HepG2 (cell line): Measurements from ENCODE around the gene SLC25A51. TPM values are rescaled to one million over a fixed set of nuclear protein-coding genes. Genes with fewer than 3 reads are reported as not detected.

ENCODE experiments used
- ATAC-seq: fragments of 200-7000 bp; cut with Tn5 transposase; 3 replicates; pipeline ENCODE4 v1.9.1; 2020; ENCODE audit warnings: mild to moderate bottlenecking, moderate library complexity
- BruUV-seq: library from RNA; stranded (reverse); fragments of 400-500 nt; replicated peaks from 2 replicates; lab custom pipeline; 2021; lab: Mats Ljungman, UMichigan
- CTCF ChIA-PET: fragments of 300-600 bp; formaldehyde crosslinking; extraction: SDS; loops from one replicate; lab custom pipeline; 2021; ENCODE audit warnings: low total read pairs, inconsistent platforms, low intra/inter-chr PET ratio; lab: Yijun Ruan, JAX
- POLR2A ChIA-PET: fragments of 350-600 bp; sonication (Branson Sonifier 250); formaldehyde crosslinking; loops from one replicate; lab custom pipeline; 2020; ENCODE audit warnings: antibody characterized with exemption, inconsistent platforms; lab: Yijun Ruan, JAX
- DNase-seq: peaks from one replicate; pipeline ENCODE4 v3.0.0-alpha.2; 2015; ENCODE audit warnings: low spot score
- FAIRE-seq: peaks from 3 replicates; lab custom pipeline; 2011; peaks lifted over from hg19 to GRCh38; lab: Jason Lieb, UNC
- H2AFZ ChIP-seq: one replicate; pipeline ENCODE4 v1.6.1; 2011; ENCODE audit warnings: low read length, inconsistent platforms
- H3K27ac ChIP-seq: fragments of 300-600 bp; 3 replicates; pipeline ENCODE4 v1.8.0; 2011; ENCODE audit warnings: mixed run types, mild to moderate bottlenecking, mixed read lengths, low read length, inconsistent platforms; ENCODE audit not compliant: insufficient read depth; ENCODE audit errors: extremely low read length
- H3K27me3 ChIP-seq, 2 experiments: fragments of 200-600 bp in 1 of 2; 2 replicates in 1 of 2; 3 replicates in 1 of 2; pipeline versions ENCODE4 v1.6.0 to v1.8.0; 2011; ENCODE audit warnings: low read length in 2 of 2, mild to moderate bottlenecking in 2 of 2, moderate library complexity in 2 of 2, inconsistent platforms in 1 of 2; ENCODE audit not compliant: insufficient read depth in 2 of 2, control insufficient read depth in 1 of 2
- H3K36me3 ChIP-seq, 2 experiments: fragments of 200-600 bp in 1 of 2; replicated peaks in 1 of 2; 2 replicates in 1 of 2; 3 replicates in 1 of 2; pipeline versions ENCODE4 v1.5.1 to v1.8.0; 2011; ENCODE audit warnings: low read length in 2 of 2, inconsistent platforms in 1 of 2; ENCODE audit not compliant: insufficient read depth in 2 of 2, control insufficient read depth in 1 of 2
- H3K4me1 ChIP-seq: 2 replicates; pipeline ENCODE4 v1.5.1; 2012; ENCODE audit warnings: low read length, inconsistent platforms; ENCODE audit not compliant: insufficient read depth
- H3K4me2 ChIP-seq: 2 replicates; pipeline ENCODE4 v1.6.0; 2011; ENCODE audit warnings: low read depth, low read length, inconsistent platforms
- H3K4me3 ChIP-seq, 3 experiments: fragments of 200-600 bp in 1 of 3; sonication (generic), shearing (Covaris generic) in 1 of 3; replicated peaks in 1 of 3; 2 replicates each; pipeline ENCODE4 v1.5.1; 2011 to 2016; ENCODE audit warnings: low read length in 3 of 3, inconsistent platforms in 2 of 3, low read depth in 2 of 3, mild to moderate bottlenecking in 2 of 3, control low read depth in 1 of 3, mixed read lengths in 1 of 3; ENCODE audit not compliant: insufficient read depth in 1 of 3
- H3K79me2 ChIP-seq: one replicate; pipeline ENCODE4 v1.6.1; 2011; ENCODE audit warnings: low read length, inconsistent platforms; ENCODE audit not compliant: insufficient read depth
- H3K9ac ChIP-seq: 2 replicates; pipeline ENCODE4 v1.6.0; 2011; ENCODE audit warnings: mild to moderate bottlenecking, low read depth, low read length, inconsistent platforms; ENCODE audit not compliant: insufficient read depth
- H3K9me3 ChIP-seq: 2 replicates; pipeline ENCODE4 v1.5.1; 2012; ENCODE audit warnings: mild to moderate bottlenecking, low read length
- H4K20me1 ChIP-seq: 2 replicates; pipeline ENCODE4 v1.6.0; 2011; ENCODE audit warnings: inconsistent platforms, mild to moderate bottlenecking, low read length, moderate library complexity; ENCODE audit not compliant: insufficient read depth
- FOXO4 ChIP-seq: sonication (generic); formaldehyde crosslinking; conservative IDR thresholded peaks from 2 replicates; pipeline ENCODE4 v1.8.1; 2023; ENCODE audit warnings: missing genetic modification reagents
- HHEX ChIP-seq: IDR thresholded peaks from 2 replicates; pipeline ENCODE4 v1.6.1; 2016; ENCODE audit warnings: control low read depth
- NFRKB ChIP-seq: fragments of 450-650 bp; IDR thresholded peaks from 2 replicates; pipeline ENCODE4 v1.6.1; 2017
- SIN3B ChIP-seq: fragments of 150-350 bp; IDR thresholded peaks from 2 replicates; pipeline ENCODE4 v1.6.1; 2014; ENCODE audit warnings: low read length
- THAP11 ChIP-seq: IDR thresholded peaks from 2 replicates; pipeline ENCODE4 v1.6.1; 2016; ENCODE audit warnings: missing biosample characterization, missing genetic modification reagents
- ZNF30 ChIP-seq: sonication (generic); formaldehyde crosslinking; IDR thresholded peaks from 2 replicates; pipeline ENCODE4 v1.5.0; 2020; ENCODE audit warnings: mild to moderate bottlenecking, missing genetic modification reagents
- ZNF552 ChIP-seq: sonication (generic); formaldehyde crosslinking; IDR thresholded peaks from 2 replicates; pipeline ENCODE4 v1.9.0; 2022; ENCODE audit warnings: missing genetic modification reagents, mild to moderate bottlenecking, borderline replicate concordance
- ZNF619 ChIP-seq: sonication (generic); formaldehyde crosslinking; IDR thresholded peaks from 2 replicates; pipeline ENCODE4 v1.4.0; 2020; ENCODE audit warnings: mild to moderate bottlenecking, missing genetic modification reagents
- ZNF878 ChIP-seq: sonication (generic); formaldehyde crosslinking; IDR thresholded peaks from 2 replicates; pipeline ENCODE4 v1.8.1; 2023; ENCODE audit warnings: mild to moderate bottlenecking, missing genetic modification reagents, moderate library complexity
- WGBS: methylation state at CpG from one replicate; pipeline ENCODE4 v1.1.6; 2017; ENCODE audit warnings: low lambda C conversion rate; 5-methylcytosine and 5-hydroxymethylcytosine counted together
- in situ Hi-C: cut with HindIII; loops from 2 replicates; pipeline ENCODE4 v1.10.0; 2017; ENCODE audit warnings: low pct_unique_long_range_greater_than_20kb; ENCODE audit not compliant: extremely low pct_ligation_motif_present
- intact Hi-C: fragments of 100-400 bp; cut with micrococcal nuclease; formaldehyde crosslinking; loops from one replicate; pipeline ENCODE4 v1.10.0; 2022; ENCODE audit not compliant: unreplicated experiment
- polyA plus RNA-seq, 8 experiments: library from polyadenylated mRNA; depleted of rRNA in 3 of 8; stranded (reverse) in 7 of 8; unstranded in 1 of 8; fragments of >200 nt; fragmentation: Illumina TruSeq in 4 of 8; extraction: Trizol in 4 of 8; gene quantifications; 2 replicates each; pipeline versions ENCODE4 v1.2.1 to v1.2.3, GENCODE V29; 2011 to 2016; ENCODE audit warnings: low read depth in 4 of 8, missing spikeins in 1 of 8, mixed read lengths in 1 of 8; ENCODE audit not compliant: insufficient read depth in 1 of 8
- total RNA-seq, 5 experiments: library from RNA; depleted of rRNA; stranded (reverse); fragments of >200 nt; fragmentation: Illumina TruSeq; extraction: Trizol; gene quantifications; 2 replicates each; pipeline ENCODE4 v1.2.3, GENCODE V29; 2016; ENCODE audit warnings: low read depth in 1 of 5
- TF ChIP-seq, protein P1 (sequence below): sonication (generic); formaldehyde crosslinking; IDR thresholded peaks from 2 replicates; pipeline ENCODE4 v1.4.0; 2020; ENCODE audit warnings: missing genetic modification reagents

The SLC25A51 gene
- total and polyA plus RNA-seq, 2 of the 13 experiments (the other 11 are each of a cell fraction or from before 2014, with no cell fraction given) = 14.6 to 37.7 TPM

DNA sequence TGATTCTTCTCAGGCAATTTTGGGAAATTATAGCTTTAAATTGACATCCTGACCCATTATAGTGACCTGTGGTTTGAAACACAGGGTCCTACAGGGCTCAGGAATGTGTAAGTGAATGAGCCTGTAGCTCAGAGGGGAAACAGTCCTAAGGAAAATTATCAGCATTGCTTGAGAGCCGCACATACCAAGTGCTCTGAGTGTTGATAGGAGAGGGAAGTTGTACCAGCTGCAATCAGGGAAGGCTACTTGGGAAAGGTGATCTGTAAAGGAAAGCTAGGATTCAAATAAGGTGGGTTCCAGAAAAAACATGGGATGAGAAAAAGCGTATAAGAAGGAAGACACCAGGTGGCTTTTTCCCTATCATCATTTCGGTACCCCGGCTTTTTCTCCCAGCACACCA is 4.4 kb upstream of the SLC25A51 start:
- Histone ChIP-seq H3K27ac (peak overlapping the region; percentile 28), H3K9ac (no peak overlapping the region)
- WGBS = 12% methylated on average over 4 of the region's 4 CpGs

DNA sequence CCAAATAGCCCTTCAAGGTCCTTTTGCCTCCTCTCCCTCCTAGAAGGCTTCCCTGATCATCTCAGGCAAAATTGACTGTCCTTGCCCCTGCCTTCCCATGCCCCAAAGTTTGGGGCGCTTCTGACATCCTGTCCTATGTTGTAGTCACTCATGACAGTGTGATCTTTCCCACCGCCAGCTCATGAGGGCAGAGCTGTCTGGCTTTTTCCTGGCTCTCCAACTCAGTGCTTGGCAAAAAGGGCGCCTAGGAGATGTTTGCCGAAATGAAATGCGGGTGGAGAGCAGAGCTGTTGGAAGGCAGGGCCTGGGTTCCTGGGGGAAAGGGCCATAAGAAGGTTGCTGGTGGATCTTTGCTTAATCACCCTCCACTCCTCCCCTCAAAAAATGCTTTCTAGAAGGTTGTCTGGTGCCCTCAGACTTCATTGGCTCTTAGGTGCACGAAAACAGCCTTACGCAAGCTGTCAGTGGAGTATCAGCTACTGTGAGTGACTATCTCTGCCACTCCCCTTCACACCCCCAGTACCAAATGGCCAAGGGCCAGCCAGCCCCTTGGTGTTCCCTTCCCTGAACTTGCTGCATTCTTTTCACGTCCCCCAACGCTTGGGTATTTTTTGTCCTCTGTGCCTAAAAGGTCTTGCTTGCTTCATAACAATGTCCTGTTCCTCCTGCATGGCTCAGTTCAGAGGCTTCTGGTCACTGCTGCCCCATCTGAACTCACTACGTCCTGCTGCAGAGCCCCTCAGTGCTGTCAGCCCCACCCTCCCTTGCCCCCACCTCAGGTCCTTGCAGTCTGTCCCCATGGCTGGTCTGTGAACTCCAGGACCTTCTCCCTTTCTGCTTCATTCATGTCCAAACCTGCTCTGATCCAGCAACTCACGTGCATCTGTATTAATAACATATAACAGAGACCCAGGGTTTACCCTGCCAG is 2.6 kb upstream of the SLC25A51 start:
- WGBS = 75% methylated on average over 11 of the region's 11 CpGs
- no peak overlapping the region for H3K9ac ChIP-seq
- ChIA-PET POLR2A (no interaction called here), CTCF (no interaction called here)
- no peak overlapping the region for H3K27ac ChIP-seq
- no TSS peak for BruUV-seq
- H3K36me3 ChIP-seq = no peaks in the 10 kb centered on the region
- no peak overlapping the region for H2AFZ ChIP-seq
- H3K79me2 ChIP-seq = peaks cover 19% of the 10 kb centered on the region
- no peak overlapping the region for H3K4me3 ChIP-seq
- in situ Hi-C loops = loop anchor here (5.0 to 25.0 kb wide), 4 partner anchors 166 to 448 kb away; partner anchors contain the start of gene POLR1E
- intact Hi-C loops = no loop called here
- H3K27me3 ChIP-seq = no peaks in the 10 kb centered on the region; a peak in 1 of 5 replicates
- no peak for TF ChIP-seq HHEX
- no peak for TF ChIP-seq ZNF30 (CRISPR knock-in tag)
- TF ChIP-seq, protein P1, sequence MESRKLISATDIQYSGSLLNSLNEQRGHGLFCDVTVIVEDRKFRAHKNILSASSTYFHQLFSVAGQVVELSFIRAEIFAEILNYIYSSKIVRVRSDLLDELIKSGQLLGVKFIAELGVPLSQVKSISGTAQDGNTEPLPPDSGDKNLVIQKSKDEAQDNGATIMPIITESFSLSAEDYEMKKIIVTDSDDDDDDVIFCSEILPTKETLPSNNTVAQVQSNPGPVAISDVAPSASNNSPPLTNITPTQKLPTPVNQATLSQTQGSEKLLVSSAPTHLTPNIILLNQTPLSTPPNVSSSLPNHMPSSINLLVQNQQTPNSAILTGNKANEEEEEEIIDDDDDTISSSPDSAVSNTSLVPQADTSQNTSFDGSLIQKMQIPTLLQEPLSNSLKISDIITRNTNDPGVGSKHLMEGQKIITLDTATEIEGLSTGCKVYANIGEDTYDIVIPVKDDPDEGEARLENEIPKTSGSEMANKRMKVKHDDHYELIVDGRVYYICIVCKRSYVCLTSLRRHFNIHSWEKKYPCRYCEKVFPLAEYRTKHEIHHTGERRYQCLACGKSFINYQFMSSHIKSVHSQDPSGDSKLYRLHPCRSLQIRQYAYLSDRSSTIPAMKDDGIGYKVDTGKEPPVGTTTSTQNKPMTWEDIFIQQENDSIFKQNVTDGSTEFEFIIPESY = 0 out of 2 replicates have a peak, but pooled peaks have one; percentile 38
- no peak for TF ChIP-seq ZNF552 (CRISPR knock-in tag)
- no peak for TF ChIP-seq THAP11 (CRISPR knock-in tag)
- no peak for TF ChIP-seq SIN3B
- no peak for TF ChIP-seq FOXO4 (CRISPR knock-in tag)
- no peak for TF ChIP-seq NFRKB
- DNase-seq = no peak
- ATAC-seq = no peak
- no peak overlapping the region for H3K4me2 ChIP-seq
- H3K4me1 ChIP-seq = peaks cover 65% of the 10 kb centered on the region
- no peaks in the 10 kb centered on the region for H4K20me1 ChIP-seq
- no peaks in the 10 kb centered on the region for H3K9me3 ChIP-seq
- no peak for FAIRE-seq

More for the DNA sequence above, 4.4 kb upstream of the SLC25A51 start:
- BruUV-seq = no TSS peak
- Histone ChIP-seq H3K4me3 (no peak overlapping the region), H3K4me1 (peaks cover 50% of the 10 kb centered on the region), H3K4me2 (peak overlapping the region; percentile 34; the same call in 1 of the 2 replicates), H4K20me1 (no peaks in the 10 kb centered on the region), H3K79me2 (peaks cover 2% of the 10 kb centered on the region), H3K36me3 (no peaks in the 10 kb centered on the region), H2AFZ (no peak overlapping the region), H3K27me3 (no peaks in the 10 kb centered on the region; a peak in 1 of 5 replicates), H3K9me3 (no peaks in the 10 kb centered on the region)
- ATAC-seq = no peak
- CTCF ChIA-PET = no interaction called here
- TF ChIP-seq ZNF878 (CRISPR knock-in tag) (0 out of 2 replicates have a peak, but pooled peaks have one; percentile 24), ZNF619 (CRISPR knock-in tag) (no peak)
- in situ Hi-C loops (loop anchor here (5.0 to 25.0 kb wide), 4 partner anchors 164 to 447 kb away; partner anchors contain the start of gene POLR1E), intact Hi-C loops (no loop called here)
- POLR2A ChIA-PET = interaction anchor here (0.6 to 2.2 kb wide), 18 partner anchors 56 to 529 kb away, joined by 3 to 14 read pairs (median 4); partner anchors contain the start of genes ALDH1B1, GRHPR, POLR1E and TRMT10B
- peak; percentile 12 for FAIRE-seq
- DNase-seq = no peak
